Measurements from ENCODE around the gene CD28.

GRCh38 chr2:203714112-203714511 lies 7.7 kb downstream of the CD28 start:
- TF ChIP-seq CTCF (IDR thresholded peaks at IDR 0.05) (no peak), ZFX (IDR thresholded peaks at IDR 0.05; ENCODE audit: borderline replicate concordance) (no peak)

Measured in 22Rv1 (cell line).